GM12891 (cell line): ENCODE results near the gene GALM.

Experiments
- POLR2A ChIP-seq: IDR thresholded peaks from 2 replicates; pipeline ENCODE4 v1.6.1; 2011; ENCODE audit warnings: low read depth, low read length, control low read depth
- POLR2AphosphoS5 ChIP-seq: IDR thresholded peaks from 2 replicates; pipeline ENCODE4 v1.6.1; 2011; ENCODE audit warnings: low read depth, low read length, control low read depth
- TAF1 ChIP-seq: IDR thresholded peaks from 2 replicates; pipeline ENCODE4 v1.6.1; 2011; ENCODE audit warnings: low read depth, low read length, control low read depth

GRCh38 chr2:38660282-38660681 is 5.6 kb upstream of the GALM start:
- TF ChIP-seq POLR2A (no peak), TAF1 (no peak), POLR2AphosphoS5 (no peak)
